Breast epithelium (tissue), 3 donors: Measurements from ENCODE around the gene AHCYL2.

ENCODE experiments used
- CTCF ChIP-seq, 3 donors: fragments of 450-650 bp; IDR thresholded peaks; one replicate each; pipeline ENCODE4 v1.5.1; 2016 to 2017; ENCODE audit warnings: antibody characterized with exemption in 3 of 3, mild to moderate bottlenecking in 3 of 3, moderate library complexity in 3 of 3
- POLR2A ChIP-seq: fragments of 450-650 bp; IDR thresholded peaks from one replicate; pipeline ENCODE4 v1.6.1; 2016; ENCODE audit warnings: antibody characterized with exemption, mild to moderate bottlenecking, moderate library complexity
- POLR2AphosphoS5 ChIP-seq, 3 donors: sonication (generic); formaldehyde crosslinking; IDR thresholded peaks; one replicate each; pipeline ENCODE4 v1.6.1; 2017; ENCODE audit warnings: antibody characterized with exemption in 3 of 3

GRCh38 chr7:129433847-129434674, 209.2 kb downstream of the AHCYL2 start, which contains the start of gene STRIP2:
- TF ChIP-seq POLR2A (no peak), CTCF (IDR thresholded peaks at IDR 0.05) (peak in 2 of 3 donors; percentile 12 to 33), POLR2AphosphoS5 (IDR thresholded peaks at IDR 0.05) (no peak)
